ENCODE measurements around the gene PTCD1.

- TF ChIP-seq, protein P1, sequence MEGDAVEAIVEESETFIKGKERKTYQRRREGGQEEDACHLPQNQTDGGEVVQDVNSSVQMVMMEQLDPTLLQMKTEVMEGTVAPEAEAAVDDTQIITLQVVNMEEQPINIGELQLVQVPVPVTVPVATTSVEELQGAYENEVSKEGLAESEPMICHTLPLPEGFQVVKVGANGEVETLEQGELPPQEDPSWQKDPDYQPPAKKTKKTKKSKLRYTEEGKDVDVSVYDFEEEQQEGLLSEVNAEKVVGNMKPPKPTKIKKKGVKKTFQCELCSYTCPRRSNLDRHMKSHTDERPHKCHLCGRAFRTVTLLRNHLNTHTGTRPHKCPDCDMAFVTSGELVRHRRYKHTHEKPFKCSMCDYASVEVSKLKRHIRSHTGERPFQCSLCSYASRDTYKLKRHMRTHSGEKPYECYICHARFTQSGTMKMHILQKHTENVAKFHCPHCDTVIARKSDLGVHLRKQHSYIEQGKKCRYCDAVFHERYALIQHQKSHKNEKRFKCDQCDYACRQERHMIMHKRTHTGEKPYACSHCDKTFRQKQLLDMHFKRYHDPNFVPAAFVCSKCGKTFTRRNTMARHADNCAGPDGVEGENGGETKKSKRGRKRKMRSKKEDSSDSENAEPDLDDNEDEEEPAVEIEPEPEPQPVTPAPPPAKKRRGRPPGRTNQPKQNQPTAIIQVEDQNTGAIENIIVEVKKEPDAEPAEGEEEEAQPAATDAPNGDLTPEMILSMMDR (IDR thresholded peaks at IDR 0.05; ENCODE audit: insufficient read depth, low read depth, low read length): no peak
- no peak for TF ChIP-seq EZH2 (IDR thresholded peaks at IDR 0.05; ENCODE audit: insufficient read depth, low read length)
These were observed 13.9 kb upstream of the PTCD1 start for GRCh38 chr7:99452541-99452940.
